SH-SY5Y (cell line): ENCODE results near the gene NMUR2.

ENCODE experiments used
- GATA2 ChIP-seq: IDR thresholded peaks from 2 replicates; pipeline ENCODE4 v1.6.1; 2011; ENCODE audit warnings: mild to moderate bottlenecking, low read depth, low read length
- GATA3 ChIP-seq: IDR thresholded peaks from 2 replicates; pipeline ENCODE4 v1.6.1; 2011; ENCODE audit warnings: low read depth, mild to moderate bottlenecking, low read length, moderate library complexity

- TF ChIP-seq GATA2 (no peak), GATA3 (no peak)
These were observed 48.6 kb downstream of the NMUR2 start for GRCh38 chr5:152356506-152356905.
